ENCODE measurements around the gene IL17RE.

The IL17RE gene

DNA sequence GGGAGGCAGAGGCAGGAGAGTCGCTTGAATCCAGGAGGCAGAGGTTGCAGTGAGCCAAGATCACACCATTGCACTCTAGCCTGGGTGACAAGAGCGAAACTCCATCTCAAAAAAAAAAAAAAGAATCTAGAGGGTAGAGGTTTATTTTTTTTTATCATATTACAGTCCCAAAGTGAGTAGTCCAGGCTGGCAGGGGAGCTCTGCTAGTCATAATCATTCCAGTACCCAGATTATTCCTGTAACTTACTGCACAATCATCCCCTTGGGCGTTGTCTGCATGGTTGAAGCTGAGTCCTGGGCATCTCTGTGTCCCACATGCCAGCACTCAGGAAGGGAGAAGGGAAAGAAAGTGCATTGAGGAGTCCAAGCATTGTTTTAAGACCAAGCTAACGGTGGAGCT lies 39.5 kb downstream of the IL17RE start:
- Histone ChIP-seq H3K9ac (ENCODE audit: low read length) (no peak overlapping the region), H3K27ac (ENCODE audit: low read depth, low read length) (no peak overlapping the region), H3K4me3 (ENCODE audit: low read depth in 1 of 2, low read length in 2 of 2) (no peak overlapping the region), H3K36me3 (ENCODE audit: insufficient read depth, low read length) (peaks cover 39% of the 10 kb centered on the region), H3K9me3 (ENCODE audit: low read length) (no peaks in the 10 kb centered on the region), H3K27me3 (ENCODE audit: control insufficient read depth in 1 of 2, insufficient read depth in 2 of 2, low read length in 2 of 2) (no peaks in the 10 kb centered on the region), H3K4me1 (ENCODE audit: insufficient read depth, low read length) (no peaks in the 10 kb centered on the region)

DNA sequence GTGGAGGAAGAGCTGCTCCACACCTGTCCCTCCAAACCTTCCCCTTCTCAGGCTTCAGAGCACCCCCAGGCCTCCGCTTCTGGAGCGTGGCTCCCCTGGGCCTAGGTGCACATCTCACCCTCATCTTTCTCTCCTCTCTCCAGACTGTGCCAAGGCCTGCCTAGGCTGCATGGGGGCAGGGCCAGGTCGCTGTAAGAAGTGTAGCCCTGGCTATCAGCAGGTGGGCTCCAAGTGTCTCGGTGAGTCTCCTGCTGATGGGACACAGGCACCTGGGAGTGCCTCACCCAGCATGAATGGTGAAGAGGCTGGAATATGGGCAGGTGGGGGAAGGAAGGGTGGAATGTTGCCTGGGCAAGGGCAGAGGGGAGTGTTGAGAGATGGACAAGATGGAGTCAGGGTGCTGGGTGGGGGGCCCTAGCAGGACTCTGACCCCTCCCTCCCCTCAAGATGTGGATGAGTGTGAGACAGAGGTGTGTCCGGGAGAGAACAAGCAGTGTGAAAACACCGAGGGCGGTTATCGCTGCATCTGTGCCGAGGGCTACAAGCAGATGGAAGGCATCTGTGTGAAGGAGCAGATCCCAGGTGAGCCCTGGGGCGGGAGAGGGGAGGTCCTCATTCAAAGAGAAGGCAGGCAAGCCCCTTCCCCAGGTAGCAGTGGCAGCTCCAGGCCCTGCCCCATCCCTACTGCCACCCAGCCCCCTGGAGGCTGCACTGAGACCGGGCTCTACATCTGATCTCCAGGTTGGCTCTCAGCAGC lies 40.5 kb downstream of the IL17RE start:
- Histone ChIP-seq H3K9ac (ENCODE audit: low read length) (no peak overlapping the region), H3K27me3 (ENCODE audit: control insufficient read depth in 1 of 2, insufficient read depth in 2 of 2, low read length in 2 of 2) (no peaks in the 10 kb centered on the region), H3K4me1 (ENCODE audit: insufficient read depth, low read length) (peaks cover 3% of the 10 kb centered on the region), H3K9me3 (ENCODE audit: low read length) (no peaks in the 10 kb centered on the region), H3K27ac (ENCODE audit: low read depth, low read length) (no peak overlapping the region), H3K4me3 (ENCODE audit: low read depth in 1 of 2, low read length in 2 of 2) (no peak overlapping the region), H3K36me3 (ENCODE audit: insufficient read depth, low read length) (peaks cover 29% of the 10 kb centered on the region)

DNA sequence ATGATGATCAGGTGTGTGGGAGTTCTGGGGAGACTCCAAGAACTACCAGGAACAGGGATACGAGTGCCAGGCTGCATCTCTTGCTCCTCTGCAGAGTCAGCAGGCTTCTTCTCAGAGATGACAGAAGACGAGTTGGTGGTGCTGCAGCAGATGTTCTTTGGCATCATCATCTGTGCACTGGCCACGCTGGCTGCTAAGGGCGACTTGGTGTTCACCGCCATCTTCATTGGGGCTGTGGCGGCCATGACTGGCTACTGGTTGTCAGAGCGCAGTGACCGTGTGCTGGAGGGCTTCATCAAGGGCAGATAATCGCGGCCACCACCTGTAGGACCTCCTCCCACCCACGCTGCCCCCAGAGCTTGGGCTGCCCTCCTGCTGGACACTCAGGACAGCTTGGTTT lies 41.6 kb downstream of the IL17RE start:
- Histone ChIP-seq H3K4me3 (ENCODE audit: low read depth in 1 of 2, low read length in 2 of 2) (no peak overlapping the region), H3K36me3 (ENCODE audit: insufficient read depth, low read length) (peaks cover 28% of the 10 kb centered on the region), H3K9ac (ENCODE audit: low read length) (no peak overlapping the region), H3K27ac (ENCODE audit: low read depth, low read length) (no peak overlapping the region), H3K27me3 (ENCODE audit: control insufficient read depth in 1 of 2, insufficient read depth in 2 of 2, low read length in 2 of 2) (no peaks in the 10 kb centered on the region), H3K9me3 (ENCODE audit: low read length) (no peaks in the 10 kb centered on the region), H3K4me1 (ENCODE audit: insufficient read depth, low read length) (peaks cover 5% of the 10 kb centered on the region)

DNA sequence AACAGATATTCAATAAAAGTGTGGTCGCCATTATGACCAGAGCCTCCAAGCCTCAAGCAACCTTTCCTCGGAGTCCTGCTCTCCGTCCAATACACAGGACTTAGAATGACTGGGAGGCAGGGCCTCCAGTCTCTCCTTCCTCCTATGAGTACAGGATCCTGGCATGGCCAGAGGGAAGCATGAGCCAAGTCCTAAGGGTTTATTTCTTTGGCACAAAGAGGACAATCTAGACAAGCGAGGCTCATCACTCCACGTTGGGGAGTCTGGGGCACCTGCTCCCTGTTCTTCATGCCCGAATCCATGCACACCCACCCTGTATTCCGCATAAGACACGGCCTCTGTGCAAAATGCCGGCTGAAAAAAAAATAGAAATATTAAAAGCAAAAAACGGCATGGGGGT lies 42.7 kb downstream of the IL17RE start:
- peaks cover 28% of the 10 kb centered on the region for H3K36me3 ChIP-seq (ENCODE audit: insufficient read depth, low read length)
- H3K27me3 ChIP-seq (ENCODE audit: control insufficient read depth in 1 of 2, insufficient read depth in 2 of 2, low read length in 2 of 2): no peaks in the 10 kb centered on the region
- H3K27ac ChIP-seq (ENCODE audit: low read depth, low read length): no peak overlapping the region
- no peak overlapping the region for H3K4me3 ChIP-seq (ENCODE audit: low read depth in 1 of 2, low read length in 2 of 2)
- peaks cover 5% of the 10 kb centered on the region for H3K4me1 ChIP-seq (ENCODE audit: insufficient read depth, low read length)
- H3K9me3 ChIP-seq (ENCODE audit: low read length): no peaks in the 10 kb centered on the region
- no peak overlapping the region for H3K9ac ChIP-seq (ENCODE audit: low read length)

DNA sequence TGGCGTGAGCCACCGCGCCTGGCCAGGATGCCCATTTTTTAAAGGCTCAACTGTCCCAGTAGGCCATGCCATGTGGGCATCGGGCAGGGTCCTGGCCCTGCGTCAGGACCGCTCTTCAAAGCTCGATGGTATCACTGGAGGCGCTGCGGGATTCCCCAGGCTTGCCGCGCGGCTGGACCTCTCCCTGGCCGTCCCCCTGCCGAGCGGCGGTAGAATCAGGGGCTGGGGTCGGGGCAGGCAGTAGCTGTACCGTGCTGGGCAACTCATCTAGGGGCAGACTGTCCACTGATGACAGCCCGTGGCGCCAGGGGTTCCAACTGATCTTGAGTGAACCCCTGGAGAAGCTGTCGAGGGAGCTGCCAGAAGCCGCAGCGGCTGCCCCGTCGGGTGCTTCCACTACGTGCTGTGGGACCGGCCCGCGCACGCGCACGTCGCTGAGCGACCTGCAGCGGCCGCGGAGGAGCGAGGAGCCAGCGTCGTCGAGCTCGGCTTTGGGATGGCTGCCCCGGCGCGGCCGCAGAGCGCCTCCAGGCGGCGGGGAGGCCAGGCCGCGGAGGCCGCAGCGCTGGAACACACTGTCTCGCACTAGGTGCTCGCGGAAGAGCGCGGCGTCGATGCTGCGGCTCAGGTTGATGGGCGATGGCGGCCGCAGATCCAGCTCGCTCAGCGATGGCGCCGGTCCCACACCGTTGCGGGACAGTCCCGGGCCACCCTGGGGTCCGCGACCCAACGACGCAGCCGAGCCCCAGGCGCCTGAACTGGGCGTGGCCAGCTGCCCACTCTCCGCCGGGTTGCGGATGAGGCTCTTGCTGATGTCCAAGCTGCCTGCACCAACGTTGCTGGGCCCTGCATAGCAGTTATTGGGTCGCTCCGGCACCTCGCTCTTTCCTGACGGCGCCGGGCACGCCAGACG lies 43.7 kb downstream of the IL17RE start:
- Histone ChIP-seq H3K4me3 (ENCODE audit: low read depth in 1 of 2, low read length in 2 of 2) (peak overlapping the region; percentile 66 to 76), H3K4me1 (ENCODE audit: insufficient read depth, low read length) (peaks cover 5% of the 10 kb centered on the region), H3K27ac (ENCODE audit: low read depth, low read length) (peak overlapping the region; percentile 79), H3K9ac (ENCODE audit: low read length) (peak overlapping the region; percentile 49), H3K9me3 (ENCODE audit: low read length) (no peaks in the 10 kb centered on the region), H3K36me3 (ENCODE audit: insufficient read depth, low read length) (peaks cover 23% of the 10 kb centered on the region), H3K27me3 (ENCODE audit: control insufficient read depth in 1 of 2, insufficient read depth in 2 of 2, low read length in 2 of 2) (no peaks in the 10 kb centered on the region)

DNA sequence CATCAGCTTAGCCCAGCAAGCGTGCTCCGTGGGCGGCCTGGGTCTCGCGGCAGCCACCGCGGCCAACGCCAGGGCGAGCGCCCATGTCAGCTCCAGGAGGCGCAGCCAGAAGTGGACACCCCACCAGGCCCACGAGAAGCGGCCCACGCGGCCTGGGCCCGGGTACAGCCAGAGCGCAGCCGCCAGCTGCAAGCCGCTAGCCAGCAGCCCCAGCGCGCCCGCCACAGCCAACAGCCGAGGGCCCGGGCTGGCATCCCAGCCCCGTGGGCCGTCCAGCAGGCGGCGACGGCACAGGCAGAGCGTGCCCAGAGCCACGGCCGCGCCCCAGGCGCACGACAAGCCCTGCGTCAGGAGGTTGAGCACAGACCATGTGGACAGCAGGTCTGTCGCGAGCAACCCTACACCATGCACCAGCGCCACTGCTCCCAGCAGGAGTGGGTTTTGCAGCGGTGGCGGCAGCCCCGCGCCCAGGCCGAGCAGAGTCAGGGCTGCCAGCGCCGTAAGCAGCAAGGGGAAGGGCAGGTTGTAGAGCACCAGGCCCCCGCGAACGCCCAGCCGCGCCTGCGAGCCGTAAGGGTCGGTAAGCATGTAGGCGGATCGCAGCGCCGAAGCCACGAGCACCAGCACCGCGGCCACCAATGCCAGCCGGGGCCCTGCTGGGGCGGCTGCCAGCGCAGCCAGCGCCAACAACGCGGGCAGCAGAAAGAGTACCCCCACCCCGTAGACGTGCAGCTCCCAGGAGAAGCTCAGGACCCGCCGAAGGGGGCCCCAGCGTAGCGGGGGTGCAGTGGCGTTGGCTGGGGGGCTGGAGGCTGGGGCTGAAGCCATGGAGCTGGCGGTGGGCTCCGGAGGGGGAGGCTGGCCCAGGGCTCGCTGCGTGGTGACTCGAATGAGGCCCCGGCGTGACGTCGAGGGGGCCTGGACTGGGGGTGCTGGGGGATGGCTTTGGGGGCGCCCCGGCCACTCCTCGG lies 44.7 kb downstream of the IL17RE start:
- H3K27me3 ChIP-seq (ENCODE audit: control insufficient read depth in 1 of 2, insufficient read depth in 2 of 2, low read length in 2 of 2): no peaks in the 10 kb centered on the region
- peaks cover 11% of the 10 kb centered on the region for H3K4me1 ChIP-seq (ENCODE audit: insufficient read depth, low read length)
- H3K9ac ChIP-seq (ENCODE audit: low read length): no peak overlapping the region
- peaks cover 22% of the 10 kb centered on the region for H3K36me3 ChIP-seq (ENCODE audit: insufficient read depth, low read length)
- H3K4me3 ChIP-seq (ENCODE audit: low read depth in 1 of 2, low read length in 2 of 2): peak overlapping the region; percentile 66 to 76
- H3K27ac ChIP-seq (ENCODE audit: low read depth, low read length): peak overlapping the region; percentile 79
- no peaks in the 10 kb centered on the region for H3K9me3 ChIP-seq (ENCODE audit: low read length)

DNA sequence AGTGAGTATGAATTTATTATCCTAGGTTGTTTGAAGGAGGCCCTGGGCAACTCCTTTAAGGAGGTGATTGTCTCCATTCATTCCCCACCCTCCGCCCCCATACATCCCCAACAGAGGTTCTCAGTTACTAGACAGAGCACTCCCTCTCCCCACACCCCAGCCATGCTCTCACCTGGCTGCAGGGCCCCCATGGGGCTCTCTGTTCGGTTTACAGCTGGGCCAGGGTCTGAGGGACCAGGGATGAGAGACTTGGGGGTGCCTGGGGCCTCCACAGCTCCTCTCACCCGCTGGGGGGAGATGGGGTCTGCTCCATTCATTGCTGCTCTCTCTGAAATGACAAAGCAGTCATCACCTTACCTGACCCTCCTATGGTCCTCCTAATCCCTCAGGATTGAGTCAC lies 45.9 kb downstream of the IL17RE start:
- Histone ChIP-seq H3K27ac (ENCODE audit: low read depth, low read length) (no peak overlapping the region), H3K4me3 (ENCODE audit: low read depth in 1 of 2, low read length in 2 of 2) (no peak overlapping the region), H3K9me3 (ENCODE audit: low read length) (no peaks in the 10 kb centered on the region), H3K9ac (ENCODE audit: low read length) (no peak overlapping the region), H3K4me1 (ENCODE audit: insufficient read depth, low read length) (peaks cover 11% of the 10 kb centered on the region), H3K27me3 (ENCODE audit: control insufficient read depth in 1 of 2, insufficient read depth in 2 of 2, low read length in 2 of 2) (no peaks in the 10 kb centered on the region), H3K36me3 (ENCODE audit: insufficient read depth, low read length) (peaks cover 10% of the 10 kb centered on the region)

DNA sequence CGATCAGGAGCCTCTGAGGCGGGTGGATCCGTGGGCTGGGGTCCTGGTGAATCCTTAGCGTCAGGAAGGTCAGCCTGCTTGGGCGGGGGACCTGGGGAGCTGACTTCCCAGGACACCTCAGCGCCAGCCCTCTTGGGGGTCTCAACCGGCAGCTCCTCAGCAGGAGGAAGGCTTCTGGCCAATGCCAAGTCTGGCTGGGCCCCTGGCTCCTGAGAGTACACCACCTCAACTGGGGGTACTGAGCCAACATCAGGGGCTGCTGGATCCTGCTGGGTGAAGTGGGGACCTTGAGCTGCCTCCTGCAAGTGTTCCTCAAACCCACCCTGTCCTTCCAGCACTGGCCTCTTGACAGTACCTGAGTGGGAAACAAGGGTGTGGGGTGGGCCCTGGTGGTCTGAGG lies 46.5 kb downstream of the IL17RE start:
- Histone ChIP-seq H3K9me3 (ENCODE audit: low read length) (no peaks in the 10 kb centered on the region), H3K9ac (ENCODE audit: low read length) (no peak overlapping the region), H3K27ac (ENCODE audit: low read depth, low read length) (no peak overlapping the region), H3K36me3 (ENCODE audit: insufficient read depth, low read length) (peaks cover 5% of the 10 kb centered on the region), H3K4me1 (ENCODE audit: insufficient read depth, low read length) (peaks cover 11% of the 10 kb centered on the region), H3K4me3 (ENCODE audit: low read depth in 1 of 2, low read length in 2 of 2) (no peak overlapping the region), H3K27me3 (ENCODE audit: control insufficient read depth in 1 of 2, insufficient read depth in 2 of 2, low read length in 2 of 2) (no peaks in the 10 kb centered on the region)

DNA sequence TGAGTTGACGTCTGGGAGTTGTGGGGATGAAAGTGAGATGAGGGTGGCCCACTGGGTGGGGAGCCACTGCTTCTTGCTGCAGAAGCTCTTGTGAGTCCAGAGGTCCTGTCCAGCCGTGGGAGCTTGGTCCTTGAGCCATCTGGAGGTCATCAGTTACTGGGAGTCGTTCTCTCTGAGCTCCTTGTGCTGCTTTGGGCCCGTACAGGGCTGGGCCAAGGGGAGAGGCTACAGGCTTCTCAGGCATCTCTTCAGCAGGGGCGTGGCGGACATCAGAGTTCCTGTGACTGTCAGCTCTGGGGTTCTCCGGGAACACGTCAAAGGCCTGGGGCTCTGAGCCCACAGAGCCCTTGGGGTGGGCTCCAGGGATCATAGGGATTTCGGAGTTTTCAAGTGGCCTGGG lies 47.0 kb downstream of the IL17RE start:
- no peak overlapping the region for H3K4me3 ChIP-seq (ENCODE audit: low read depth in 1 of 2, low read length in 2 of 2)
- H3K36me3 ChIP-seq (ENCODE audit: insufficient read depth, low read length): no peaks in the 10 kb centered on the region
- H3K9ac ChIP-seq (ENCODE audit: low read length): no peak overlapping the region
- peaks cover 11% of the 10 kb centered on the region for H3K4me1 ChIP-seq (ENCODE audit: insufficient read depth, low read length)
- H3K9me3 ChIP-seq (ENCODE audit: low read length): no peaks in the 10 kb centered on the region
- no peaks in the 10 kb centered on the region for H3K27me3 ChIP-seq (ENCODE audit: control insufficient read depth in 1 of 2, insufficient read depth in 2 of 2, low read length in 2 of 2)
- H3K27ac ChIP-seq (ENCODE audit: low read depth, low read length): no peak overlapping the region

DNA sequence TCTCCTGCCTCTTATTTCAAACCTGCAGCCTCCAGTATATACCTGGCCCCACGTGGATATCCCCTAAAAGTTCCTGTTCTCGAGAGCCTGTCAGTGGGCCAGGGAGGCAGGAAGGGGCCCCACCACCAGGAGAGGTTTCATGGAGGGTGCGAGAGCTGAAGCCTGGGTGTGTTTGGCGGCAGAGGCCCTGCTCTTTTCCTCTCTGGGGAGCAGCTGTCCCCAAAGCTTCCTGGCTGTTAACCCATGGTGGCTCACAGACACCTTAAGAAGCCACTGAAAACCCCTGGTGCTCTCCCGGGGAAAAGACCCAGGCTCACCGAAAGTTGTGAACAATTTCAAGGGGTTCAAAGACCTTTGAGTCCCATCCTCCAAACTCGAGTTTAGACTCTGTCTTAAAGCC lies 48.5 kb downstream of the IL17RE start:
- H3K9ac ChIP-seq (ENCODE audit: low read length): no peak overlapping the region
- no peaks in the 10 kb centered on the region for H3K36me3 ChIP-seq (ENCODE audit: insufficient read depth, low read length)
- no peaks in the 10 kb centered on the region for H3K9me3 ChIP-seq (ENCODE audit: low read length)
- H3K27ac ChIP-seq (ENCODE audit: low read depth, low read length): no peak overlapping the region
- H3K27me3 ChIP-seq (ENCODE audit: control insufficient read depth in 1 of 2, insufficient read depth in 2 of 2, low read length in 2 of 2): no peaks in the 10 kb centered on the region
- H3K4me1 ChIP-seq (ENCODE audit: insufficient read depth, low read length): peaks cover 25% of the 10 kb centered on the region
- H3K4me3 ChIP-seq (ENCODE audit: low read depth in 1 of 2, low read length in 2 of 2): no peak overlapping the region

DNA sequence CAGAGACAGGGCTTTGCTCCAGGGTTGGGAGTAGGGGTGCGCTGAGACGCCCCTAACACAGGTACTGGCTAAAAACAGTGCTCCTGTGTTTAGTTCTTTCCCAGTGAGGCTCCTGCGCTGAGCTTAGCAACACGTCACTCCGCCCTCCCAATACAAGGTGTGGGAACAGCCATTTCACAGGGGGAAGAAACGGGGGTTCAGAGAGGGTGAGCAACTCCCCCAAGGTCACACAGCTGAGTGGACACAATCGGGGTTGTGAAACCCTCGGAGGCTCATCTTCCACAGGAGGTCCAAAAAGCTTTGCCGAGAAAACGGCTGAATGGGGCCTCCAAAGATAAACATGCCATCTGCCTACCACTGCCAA lies 48.9 kb downstream of the IL17RE start:
- H3K9me3 ChIP-seq (ENCODE audit: low read length): no peaks in the 10 kb centered on the region
- H3K9ac ChIP-seq (ENCODE audit: low read length): no peak overlapping the region
- peak overlapping the region; percentile 45 to 49 for H3K4me3 ChIP-seq (ENCODE audit: low read depth in 1 of 2, low read length in 2 of 2)
- peaks cover 25% of the 10 kb centered on the region for H3K4me1 ChIP-seq (ENCODE audit: insufficient read depth, low read length)
- H3K36me3 ChIP-seq (ENCODE audit: insufficient read depth, low read length): no peaks in the 10 kb centered on the region
- no peak overlapping the region for H3K27ac ChIP-seq (ENCODE audit: low read depth, low read length)
- H3K27me3 ChIP-seq (ENCODE audit: control insufficient read depth in 1 of 2, insufficient read depth in 2 of 2, low read length in 2 of 2): no peaks in the 10 kb centered on the region

Data from muscle layer of colon (tissue), 2 donors.